Cardiac muscle cell (in vitro differentiated cells and primary cell): ENCODE measurements around the gene TNNI3K. TPM values are rescaled to one million over a fixed set of nuclear protein-coding genes. Genes with fewer than 3 reads are reported as not detected.

ENCODE experiments used
- DNase-seq, 2 donors: peaks; one replicate each; pipeline versions ENCODE4 v3.0.0 to v3.0.0-alpha.2; 2010 to 2017; ENCODE audit warnings: low read depth in 1 of 2, low spot score in 1 of 2
- H3K27ac ChIP-seq: fragments of 200-600 bp; sonication (generic); 2 replicates; pipeline ENCODE4 v1.5.1; 2016
- H3K27me3 ChIP-seq: fragments of 200-600 bp; sonication (generic); 2 replicates; pipeline ENCODE4 v1.6.0; 2016; ENCODE audit warnings: control low read depth
- H3K36me3 ChIP-seq: fragments of 200-600 bp; sonication (generic); 2 replicates; pipeline ENCODE4 v1.5.1; 2016; ENCODE audit warnings: control low read depth
- H3K4me1 ChIP-seq: fragments of 200-600 bp; sonication (generic); 2 replicates; pipeline ENCODE4 v1.8.1; 2017; ENCODE audit warnings: low read depth, mild to moderate bottlenecking, mixed run types
- H3K4me3 ChIP-seq: fragments of 200-600 bp; sonication (generic); 2 replicates; pipeline ENCODE4 v1.5.1; 2016; ENCODE audit warnings: mild to moderate bottlenecking
- H3K9me3 ChIP-seq: fragments of 200-600 bp; sonication (generic); 2 replicates; pipeline ENCODE4 v1.5.1; 2017; ENCODE audit warnings: low read depth, mild to moderate bottlenecking, control low read depth
- CTCF ChIP-seq: IDR thresholded peaks from 2 replicates; pipeline ENCODE4 v1.5.1; 2012; ENCODE audit warnings: low read depth, mild to moderate bottlenecking, low read length
- polyA plus RNA-seq: library from polyadenylated mRNA; unstranded; fragments of >200 nt; fragmentation: Nextera tagmentation; extraction: Ambion mirVana; gene quantifications from 2 replicates; pipeline ENCODE4 v1.2.1, GENCODE V29; 2016
- total RNA-seq: library from RNA; depleted of rRNA; stranded (reverse); fragments of >200 nt; gene quantifications from 2 replicates; pipeline ENCODE4 v1.2.3, GENCODE V29; 2016

Gene TNNI3K
- total and polyA plus RNA-seq, 2 experiments from 2014 or later, result 6.6 to 13.4 TPM

DNA sequence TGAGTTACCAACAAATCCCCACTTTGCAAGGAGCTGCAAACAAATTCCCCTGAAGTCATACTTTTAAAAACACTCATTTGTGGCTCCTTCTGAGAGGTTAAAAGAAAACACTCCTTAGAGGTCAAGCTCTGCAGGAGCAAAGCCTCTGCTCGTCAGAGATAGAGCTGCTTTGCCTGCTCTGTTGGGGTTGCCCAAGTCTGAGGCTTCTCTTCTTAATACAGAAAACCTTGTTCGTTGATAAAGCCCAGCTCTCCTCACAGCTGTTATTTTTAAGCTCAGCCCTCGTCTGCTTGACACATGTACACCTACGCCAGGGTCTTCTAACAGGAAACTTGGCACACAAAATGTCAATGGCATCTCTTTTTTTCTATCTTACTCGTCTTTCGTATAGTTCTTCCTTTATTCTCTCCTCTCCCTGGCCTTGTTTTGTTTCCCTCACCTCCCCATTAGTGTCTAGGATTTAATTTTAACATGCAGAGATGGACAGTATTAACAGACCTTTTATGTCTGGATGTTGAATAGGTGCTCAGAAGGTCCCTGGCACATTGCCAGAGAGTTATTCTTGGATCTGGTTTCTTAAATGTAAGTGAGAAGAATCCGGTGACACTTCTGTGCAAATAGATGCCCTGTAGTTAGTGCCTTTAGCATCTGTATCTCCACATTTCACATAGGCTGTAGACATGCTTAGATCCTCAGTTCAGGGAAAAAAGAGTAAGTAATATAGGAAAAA, 191.2 kb downstream of the TNNI3K start:
- no peak for TF ChIP-seq CTCF
- H3K27me3 ChIP-seq, result no peaks in the 10 kb centered on the region
- H3K36me3 ChIP-seq, result no peaks in the 10 kb centered on the region
- peak overlapping the region; percentile 81 for H3K27ac ChIP-seq
- no peak overlapping the region for H3K4me3 ChIP-seq
- peak; percentile 0 to 53 for DNase-seq
- no peaks in the 10 kb centered on the region for H3K9me3 ChIP-seq
- H3K4me1 ChIP-seq, result peaks cover 55% of the 10 kb centered on the region

- peak overlapping the region; percentile 81 for H3K27ac ChIP-seq
- no peaks in the 10 kb centered on the region for H3K36me3 ChIP-seq
- H3K4me1 ChIP-seq, result peaks cover 50% of the 10 kb centered on the region
- no peak overlapping the region for H3K4me3 ChIP-seq
- H3K9me3 ChIP-seq, result no peaks in the 10 kb centered on the region
- TF ChIP-seq CTCF, result no peak
- no peak for DNase-seq
- H3K27me3 ChIP-seq, result no peaks in the 10 kb centered on the region
Measured at GRCh38 chr1:74427681-74428080, 192.5 kb downstream of the TNNI3K start.

GRCh38 chr1:74429580-74429979, 194.4 kb downstream of the TNNI3K start:
- no peak overlapping the region for H3K4me3 ChIP-seq
- peaks cover 50% of the 10 kb centered on the region for H3K4me1 ChIP-seq
- TF ChIP-seq CTCF, result no peak
- no peak overlapping the region for H3K27ac ChIP-seq
- DNase-seq, result no peak
- H3K36me3 ChIP-seq, result no peaks in the 10 kb centered on the region
- no peaks in the 10 kb centered on the region for H3K27me3 ChIP-seq
- H3K9me3 ChIP-seq, result no peaks in the 10 kb centered on the region

DNA sequence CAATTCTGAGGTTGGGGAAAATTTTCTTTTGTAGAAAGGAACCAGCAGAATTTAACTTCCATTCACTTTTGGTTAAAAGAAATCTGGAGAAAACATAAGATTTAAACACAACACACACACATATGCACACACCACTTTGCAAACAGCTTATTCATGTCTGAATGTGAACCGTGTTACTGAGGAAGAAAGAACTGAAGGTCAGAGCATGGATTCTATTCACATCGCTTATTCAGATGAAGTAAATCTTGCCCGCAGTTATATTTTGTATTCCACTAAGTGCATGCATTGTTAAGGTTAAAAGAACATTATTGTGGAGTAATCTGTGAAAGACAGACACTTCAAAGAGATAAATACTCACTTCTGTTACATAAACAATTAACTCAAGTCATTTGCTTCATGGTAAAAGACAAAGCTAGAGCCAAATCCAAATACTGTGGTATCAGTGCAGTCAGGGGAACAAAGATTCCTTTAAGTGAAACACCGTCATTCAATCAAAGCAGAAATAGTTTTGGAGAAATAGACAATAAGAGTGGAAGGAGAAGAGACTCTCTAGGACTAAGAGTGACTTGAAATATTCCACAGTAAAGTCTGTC, 195.3 kb downstream of the TNNI3K start:
- Histone ChIP-seq H3K4me3 (no peak overlapping the region), H3K36me3 (no peaks in the 10 kb centered on the region), H3K27ac (no peak overlapping the region), H3K4me1 (peaks cover 44% of the 10 kb centered on the region), H3K9me3 (no peaks in the 10 kb centered on the region), H3K27me3 (no peaks in the 10 kb centered on the region)
- no peak for TF ChIP-seq CTCF
- no peak for DNase-seq

DNA sequence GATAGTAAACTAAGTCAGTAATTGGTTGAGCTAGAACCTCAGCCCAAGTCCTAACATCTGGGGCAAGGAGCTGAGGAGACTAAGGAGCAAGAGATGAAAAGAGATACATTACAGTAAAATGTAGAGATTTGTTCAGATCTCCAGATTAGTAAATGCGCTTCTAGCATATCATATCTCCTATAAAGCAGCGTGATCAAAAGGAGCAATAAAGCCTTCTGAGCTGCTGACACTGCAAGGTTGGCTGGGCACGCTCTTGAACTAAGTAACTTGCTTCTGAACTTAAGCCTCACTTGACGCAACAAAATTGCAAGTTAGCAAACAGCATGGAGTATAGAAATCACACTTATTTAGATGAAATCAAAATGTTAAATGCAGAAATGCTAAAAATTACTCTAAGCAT, 196.3 kb downstream of the TNNI3K start:
- H3K27ac ChIP-seq, result no peak overlapping the region
- no peaks in the 10 kb centered on the region for H3K36me3 ChIP-seq
- H3K4me3 ChIP-seq, result no peak overlapping the region
- peaks cover 38% of the 10 kb centered on the region for H3K4me1 ChIP-seq
- no peak for DNase-seq
- TF ChIP-seq CTCF, result no peak
- no peaks in the 10 kb centered on the region for H3K9me3 ChIP-seq
- H3K27me3 ChIP-seq, result no peaks in the 10 kb centered on the region
